ENCODE results near the gene NEO1. TPM values are rescaled to one million over a fixed set of nuclear protein-coding genes. Genes with fewer than 3 reads are reported as not detected.

Gene NEO1
- total and polyA plus RNA-seq, 11 donors = 4.4 to 31.5 (median 11.9) TPM

- H3K27ac ChIP-seq = no peak overlapping the region
- WGBS, 4 donors = 90 to 95% (median 94%) methylated on average over 6 of the region's 6 CpGs
- H3K36me3 ChIP-seq = no peaks in the 10 kb centered on the region
- ATAC-seq (no peak), DNase-seq (no peak)
- H3K9me3 ChIP-seq = no peaks in the 10 kb centered on the region
- TF ChIP-seq CTCF (IDR thresholded peaks at IDR 0.05) (no peak), POLR2A (IDR thresholded peaks at IDR 0.05) (no peak)
- H3K27me3 ChIP-seq = peaks cover 0 to 33% (median 0%) of the 10 kb centered on the region in 9 donors
- no peak overlapping the region for H3K4me3 ChIP-seq
- intact Hi-C loops (cut with DNase I) = loop anchor here in 1 of 10 donors (10.0 kb wide), 1 partner anchor 270 kb away; the partner anchor contains the start of gene ADPGK
- H3K4me1 ChIP-seq = peaks cover 0 to 19% (median 8%) of the 10 kb centered on the region in 12 donors
Observed at GRCh38 chr15:73054417-73054953, 2.2 kb downstream of the NEO1 start.

- no peak overlapping the region for H3K4me3 ChIP-seq
- DNase-seq (no peak), ATAC-seq (no peak)
- no peaks in the 10 kb centered on the region for H3K9me3 ChIP-seq
- intact Hi-C loops (cut with DNase I) = loop anchor here in 1 of 10 donors (10.0 kb wide), 1 partner anchor 272 kb away; the partner anchor contains the start of gene ADPGK
- peaks cover 0 to 12% (median 7%) of the 10 kb centered on the region in 12 donors for H3K4me1 ChIP-seq
- peaks cover 0 to 22% (median 0%) of the 10 kb centered on the region in 9 donors for H3K27me3 ChIP-seq
- no peak overlapping the region for H3K27ac ChIP-seq
- no peaks in the 10 kb centered on the region for H3K36me3 ChIP-seq
- 90 to 96% (median 93%) methylated on average over 3 of the region's 3 CpGs for WGBS, 4 donors
- TF ChIP-seq CTCF (IDR thresholded peaks at IDR 0.05) (no peak), POLR2A (IDR thresholded peaks at IDR 0.05) (no peak)
Observed at GRCh38 chr15:73056460-73056859, 4.2 kb downstream of the NEO1 start.

GRCh38 chr15:73058437-73058836 lies 6.2 kb downstream of the NEO1 start:
- intact Hi-C loops (cut with DNase I) = loop anchor here in 1 of 10 donors (10.0 kb wide), 1 partner anchor 274 kb away; the partner anchor contains the start of gene ADPGK
- TF ChIP-seq CTCF (IDR thresholded peaks at IDR 0.05) (no peak), POLR2A (IDR thresholded peaks at IDR 0.05) (no peak)
- Histone ChIP-seq H3K27me3 (peaks cover 0 to 11% (median 0%) of the 10 kb centered on the region in 9 donors), H3K27ac (no peak overlapping the region), H3K9me3 (no peaks in the 10 kb centered on the region), H3K4me1 (peaks cover 0 to 6% (median 3%) of the 10 kb centered on the region in 12 donors), H3K4me3 (no peak overlapping the region), H3K36me3 (no peaks in the 10 kb centered on the region)
- DNase-seq = no peak
- ATAC-seq = no peak

GRCh38 chr15:73065114-73065513 lies 12.9 kb downstream of the NEO1 start:
- H3K27ac ChIP-seq = no peak overlapping the region
- no peak for DNase-seq
- H3K9me3 ChIP-seq = no peaks in the 10 kb centered on the region
- intact Hi-C loops (cut with DNase I) = no loop called here
- no peak for ATAC-seq
- no peak overlapping the region for H3K4me3 ChIP-seq
- H3K36me3 ChIP-seq = no peaks in the 10 kb centered on the region
- no peak for TF ChIP-seq CTCF (IDR thresholded peaks at IDR 0.05)
- peaks cover 0 to 3% (median 0%) of the 10 kb centered on the region in 9 donors for H3K27me3 ChIP-seq
- WGBS, 4 donors = 91 to 93% (median 92%) methylated on average over 2 of the region's 2 CpGs
- H3K4me1 ChIP-seq = no peaks in the 10 kb centered on the region
